ENCODE measurements around the gene CORIN. TPM values are rescaled to one million over a fixed set of nuclear protein-coding genes. Genes with fewer than 3 reads are reported as not detected.

The CORIN gene
- polyA plus RNA-seq, 3 donors = 0.01 TPM; not detected in 2

GRCh38 chr4:47652092-47652491, 185.8 kb downstream of the CORIN start:
- Mint-ChIP-seq H3K4me3 (no peak overlapping the region), H3K27ac (no peak overlapping the region), H3K4me1 (peaks cover 4% of the 10 kb centered on the region), H3K27me3 (ENCODE audit: low read depth in 3 of 3) (peaks cover 0 to 2% (median 0%) of the 10 kb centered on the region in 3 donors), H3K36me3 (no peaks in the 10 kb centered on the region), H3K9me3 (peaks cover 0 to 4% (median 0%) of the 10 kb centered on the region in 7 donors)
- no peaks in the 10 kb centered on the region for H3K9me3 ChIP-seq (replicated peaks in 1 of 2; ENCODE audit: control insufficient read depth in 1 of 2, insufficient read depth in 1 of 2, low read length in 2 of 2)
- intact Hi-C loops (cut with micrococcal nuclease) = no loop called here
- H3K27ac ChIP-seq (ENCODE audit: low read depth in 1 of 2, low read length in 2 of 2) = no peak overlapping the region
- H3K36me3 ChIP-seq (replicated peaks in 1 of 2; ENCODE audit: control insufficient read depth in 1 of 2, insufficient read depth in 2 of 2, low read length in 2 of 2) = no peaks in the 10 kb centered on the region
- H3K4me1 ChIP-seq (ENCODE audit: control insufficient read depth in 1 of 2, insufficient read depth in 2 of 2, low read length in 2 of 2) = no peaks in the 10 kb centered on the region
- no peaks in the 10 kb centered on the region for H4K20me1 ChIP-seq (ENCODE audit: insufficient read depth, low read length)
- no peak for DNase-seq
- no peaks in the 10 kb centered on the region for H3K27me3 ChIP-seq (ENCODE audit: control insufficient read depth in 2 of 2, insufficient read depth in 2 of 2, low read length in 2 of 2)
- WGBS (ENCODE audit: insufficient coverage) = no CpG with 5 or more reads among the region's 2 CpGs
- H3K9ac ChIP-seq (ENCODE audit: insufficient read depth, low read length, poor library complexity, severe bottlenecking) = no peak overlapping the region
- TF ChIP-seq CTCF (IDR thresholded peaks at IDR 0.05) = no peak
- H3K4me2 ChIP-seq (replicated peaks; ENCODE audit: extremely low read depth, low read length, poor library complexity, severe bottlenecking) = no peak overlapping the region
- H2AFZ ChIP-seq (ENCODE audit: insufficient read depth, low read depth, low read length, poor library complexity, severe bottlenecking) = no peak overlapping the region
- H3K79me2 ChIP-seq (ENCODE audit: insufficient read depth, low read length) = no peaks in the 10 kb centered on the region
- no peak overlapping the region for H3K4me3 ChIP-seq (replicated peaks in 1 of 3; ENCODE audit: low read depth in 2 of 3, low read length in 3 of 3)

- no peak overlapping the region for H3K27ac Mint-ChIP-seq
- H2AFZ ChIP-seq (ENCODE audit: insufficient read depth, low read depth, low read length, poor library complexity, severe bottlenecking) = no peak overlapping the region
- H3K36me3 Mint-ChIP-seq = no peaks in the 10 kb centered on the region
- no peak overlapping the region for H3K27ac ChIP-seq (ENCODE audit: low read depth in 1 of 2, low read length in 2 of 2)
- H3K27me3 Mint-ChIP-seq (ENCODE audit: low read depth in 3 of 3) = peaks cover 0 to 2% (median 0%) of the 10 kb centered on the region in 3 donors
- H3K4me3 ChIP-seq (replicated peaks in 1 of 3; ENCODE audit: low read depth in 2 of 3, low read length in 3 of 3) = no peak overlapping the region
- intact Hi-C loops (cut with micrococcal nuclease) = no loop called here
- H3K36me3 ChIP-seq (replicated peaks in 1 of 2; ENCODE audit: control insufficient read depth in 1 of 2, insufficient read depth in 2 of 2, low read length in 2 of 2) = no peaks in the 10 kb centered on the region
- H3K9me3 ChIP-seq (replicated peaks in 1 of 2; ENCODE audit: control insufficient read depth in 1 of 2, insufficient read depth in 1 of 2, low read length in 2 of 2) = no peaks in the 10 kb centered on the region
- H3K79me2 ChIP-seq (ENCODE audit: insufficient read depth, low read length) = no peaks in the 10 kb centered on the region
- no peaks in the 10 kb centered on the region for H3K4me1 ChIP-seq (ENCODE audit: control insufficient read depth in 1 of 2, insufficient read depth in 2 of 2, low read length in 2 of 2)
- no peak for TF ChIP-seq CTCF (IDR thresholded peaks at IDR 0.05)
- H3K4me1 Mint-ChIP-seq = peaks cover 4% of the 10 kb centered on the region
- no CpG with 5 or more reads among the region's 3 CpGs for WGBS (ENCODE audit: insufficient coverage)
- no peaks in the 10 kb centered on the region for H3K9me3 Mint-ChIP-seq
- peak in 2 of 3 donors; percentile 2 to 10 for DNase-seq
- no peaks in the 10 kb centered on the region for H4K20me1 ChIP-seq (ENCODE audit: insufficient read depth, low read length)
- no peaks in the 10 kb centered on the region for H3K27me3 ChIP-seq (ENCODE audit: control insufficient read depth in 2 of 2, insufficient read depth in 2 of 2, low read length in 2 of 2)
- no peak overlapping the region for H3K4me3 Mint-ChIP-seq
- H3K4me2 ChIP-seq (replicated peaks; ENCODE audit: extremely low read depth, low read length, poor library complexity, severe bottlenecking) = no peak overlapping the region
- H3K9ac ChIP-seq (ENCODE audit: insufficient read depth, low read length, poor library complexity, severe bottlenecking) = no peak overlapping the region
Measured at GRCh38 chr4:47651231-47651630, 186.6 kb downstream of the CORIN start.
